NCI-H1417 (cell line): ENCODE results near the gene COPZ2.
A peak's percentile ranks its signal among the peaks of the same experiment; 100 is the strongest.

ENCODE experiments used
- DNase-seq, 3 experiments: peaks; one replicate each; lab custom pipeline; 2025; lab: John Stamatoyannopoulos, UW

COPZ2 gene

DNA sequence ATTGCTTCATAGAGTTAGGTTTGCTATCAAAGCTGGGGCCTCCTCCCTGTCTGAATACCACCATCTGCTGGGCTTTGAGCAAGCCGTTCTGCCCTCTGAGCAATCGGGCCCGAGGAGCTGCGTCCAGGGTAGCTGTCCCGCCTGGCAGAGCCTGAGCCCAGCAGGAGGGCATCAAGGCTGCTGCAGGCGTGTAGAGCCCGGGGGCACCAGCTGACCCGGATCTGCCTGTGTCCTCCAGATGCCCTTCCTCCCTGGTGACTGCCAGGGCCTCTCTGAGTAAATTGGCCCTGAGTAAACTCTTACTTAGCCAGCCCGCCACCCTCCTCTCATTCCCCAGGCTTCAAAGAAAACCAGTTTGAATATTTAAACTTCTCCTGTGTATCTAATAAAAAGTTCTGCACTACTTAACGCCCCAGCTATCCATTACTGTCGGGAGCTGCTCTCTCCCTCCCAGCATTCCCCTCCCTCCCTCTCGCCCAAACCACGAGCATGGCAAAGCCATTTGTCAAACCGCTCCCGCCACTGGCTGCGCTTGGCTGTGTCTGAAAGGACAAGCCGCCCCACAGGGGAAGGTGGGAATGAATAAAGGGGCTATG is 50.3 kb downstream of the COPZ2 start:
- DNase-seq: peak; percentile 79 to 96 (median 90)

GRCh38 chr17:47986520-47986919 is 51.1 kb downstream of the COPZ2 start:
- no peak for DNase-seq

DNA sequence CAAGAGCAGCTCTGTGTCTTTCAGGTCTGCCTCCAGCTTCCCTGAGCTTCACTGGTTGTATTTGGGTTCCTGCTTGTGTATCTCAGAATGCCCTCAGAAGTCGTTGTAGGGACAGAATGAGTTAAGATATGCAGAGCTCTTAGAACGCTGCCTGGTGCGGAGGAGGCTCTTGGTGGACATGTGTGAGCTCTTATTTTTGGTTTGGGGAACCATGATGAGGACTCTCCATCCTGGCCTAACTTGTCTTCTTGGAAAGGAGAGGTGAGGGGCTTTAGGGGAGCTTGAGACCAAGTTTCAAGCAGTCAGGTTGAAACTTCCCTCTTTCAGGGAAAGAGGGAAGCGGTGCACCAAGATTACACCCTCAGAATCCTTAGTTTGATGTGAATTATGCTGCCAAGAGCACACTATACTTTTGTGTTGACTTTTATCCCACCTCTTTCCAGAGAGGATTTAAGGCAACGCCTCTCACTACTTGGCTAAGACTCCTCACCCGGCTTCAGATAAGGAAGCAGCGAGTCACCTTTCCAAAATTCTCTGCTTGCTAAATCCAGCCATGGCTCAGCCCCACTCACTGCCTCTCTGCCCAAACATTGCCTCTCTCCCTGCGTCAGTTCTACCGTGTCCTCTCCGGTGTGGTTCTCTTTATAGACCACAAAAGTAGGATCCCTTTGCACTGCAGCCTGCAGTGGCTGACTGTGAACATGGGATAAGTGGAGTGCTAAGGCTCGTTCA is 53.9 kb downstream of the COPZ2 start:
- no peak for DNase-seq

- no peak for DNase-seq
Measured at GRCh38 chr17:47982645-47983390, 54.8 kb downstream of the COPZ2 start.

- peak in 2 of 3 experiments; percentile 38 to 83 for DNase-seq
Measured at GRCh38 chr17:47982091-47982617, 55.4 kb downstream of the COPZ2 start.

DNA sequence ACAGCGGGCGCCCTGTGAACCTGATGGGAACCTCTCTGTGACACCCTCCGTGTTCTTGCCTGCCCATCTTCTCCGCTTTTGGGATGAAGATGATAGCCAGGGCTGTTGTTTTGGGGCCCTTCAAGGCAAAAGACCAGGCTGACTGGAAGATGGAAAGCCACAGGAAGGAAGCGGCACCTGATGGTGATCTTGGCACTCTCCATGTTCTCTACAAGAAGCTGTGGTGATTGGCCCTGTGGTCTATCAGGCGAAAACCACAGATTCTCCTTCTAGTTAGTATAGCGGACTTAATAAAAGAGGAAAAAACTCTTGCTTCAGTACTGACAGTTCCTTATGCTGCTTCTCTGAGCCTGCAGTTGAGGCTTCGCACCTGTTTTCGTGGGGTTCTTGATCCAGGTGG is 56.1 kb downstream of the COPZ2 start:
- DNase-seq: no peak

GRCh38 chr17:47980541-47980940 is 57.1 kb downstream of the COPZ2 start:
- peak; percentile 39 to 73 (median 59) for DNase-seq

DNA sequence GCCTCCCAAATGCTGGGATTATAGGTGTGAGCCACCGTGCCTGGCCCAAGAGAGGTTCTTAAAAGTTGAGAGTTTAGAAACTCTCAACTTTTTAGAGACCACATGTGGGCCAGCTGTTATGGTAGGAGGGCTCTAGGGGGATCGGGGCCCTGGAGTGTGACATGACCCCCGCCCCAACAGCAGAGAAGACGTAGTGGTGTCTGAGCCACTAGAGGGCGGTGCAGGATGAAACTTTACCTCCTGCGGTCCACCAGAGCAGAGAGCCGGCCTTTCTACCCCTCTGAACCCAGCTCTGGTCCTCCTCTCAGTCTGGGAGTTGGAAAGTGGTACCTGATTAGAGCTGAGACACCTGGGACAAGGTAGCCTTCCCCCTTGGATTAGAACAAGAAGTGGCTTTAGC is 59.3 kb downstream of the COPZ2 start:
- DNase-seq: peak; percentile 61 to 86 (median 66)
